ENCODE results near the gene SWAP70.
"Not testable (repeated sequence)": the region's sequence is repeated elsewhere in the genome, so short reads cannot be mapped to it uniquely, and the experiment has no call there.

Gene SWAP70

DNA sequence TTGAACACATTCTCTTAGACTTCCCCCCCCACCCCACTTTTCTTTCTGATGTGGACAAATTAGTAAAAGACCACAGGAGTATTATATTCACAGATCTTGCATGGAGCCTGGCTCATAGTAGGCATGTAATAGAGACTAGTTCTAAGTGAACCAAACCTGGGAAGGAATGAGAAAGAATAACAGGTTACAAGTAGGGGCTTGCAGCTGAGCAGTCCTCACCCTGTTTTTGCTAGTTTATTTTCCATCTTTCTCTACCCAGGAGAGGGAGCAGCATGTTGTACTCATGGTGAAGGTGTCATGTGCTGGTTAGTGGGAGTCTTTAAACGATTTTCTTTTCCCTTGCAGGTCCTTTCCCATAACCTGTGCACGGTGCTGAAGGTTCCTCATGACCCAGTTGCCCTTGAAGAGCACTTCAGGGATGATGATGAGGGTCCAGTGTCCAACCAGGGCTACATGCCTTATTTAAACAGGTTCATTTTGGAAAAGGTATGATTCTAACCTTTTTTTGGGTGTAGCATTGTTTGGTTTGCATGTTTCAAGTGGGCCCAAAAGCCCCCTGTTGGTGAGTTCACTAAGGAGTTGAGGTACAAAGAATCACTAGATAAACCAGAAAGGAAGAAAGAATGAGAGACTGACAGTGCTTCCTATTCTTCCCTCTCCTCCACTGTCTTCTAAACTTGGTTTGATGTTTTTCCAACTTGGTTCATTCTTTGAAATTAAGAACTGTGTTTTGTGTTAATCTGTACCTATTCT, 30.1 kb downstream of the SWAP70 start:
- no peak for DNase-seq

DNA sequence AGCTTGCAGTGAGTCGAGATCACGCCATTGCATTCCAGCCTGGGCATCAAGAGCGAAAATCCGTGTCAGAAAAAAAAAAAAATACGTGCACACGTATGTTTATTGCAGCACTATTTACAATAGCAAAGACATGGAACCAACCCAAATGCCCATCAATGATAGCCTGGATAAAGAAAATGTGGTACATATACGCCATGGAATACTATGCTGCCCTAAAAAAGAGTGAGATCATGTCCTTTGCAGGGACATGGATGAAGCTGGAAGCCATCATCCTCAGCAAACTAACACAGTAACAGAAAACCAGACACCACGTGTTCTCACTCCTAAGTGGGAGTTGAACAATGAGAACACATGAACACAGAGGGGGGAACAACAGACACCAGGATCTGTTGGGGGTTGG, 31.4 kb downstream of the SWAP70 start:
- DNase-seq: not testable (repeated sequence)

DNA sequence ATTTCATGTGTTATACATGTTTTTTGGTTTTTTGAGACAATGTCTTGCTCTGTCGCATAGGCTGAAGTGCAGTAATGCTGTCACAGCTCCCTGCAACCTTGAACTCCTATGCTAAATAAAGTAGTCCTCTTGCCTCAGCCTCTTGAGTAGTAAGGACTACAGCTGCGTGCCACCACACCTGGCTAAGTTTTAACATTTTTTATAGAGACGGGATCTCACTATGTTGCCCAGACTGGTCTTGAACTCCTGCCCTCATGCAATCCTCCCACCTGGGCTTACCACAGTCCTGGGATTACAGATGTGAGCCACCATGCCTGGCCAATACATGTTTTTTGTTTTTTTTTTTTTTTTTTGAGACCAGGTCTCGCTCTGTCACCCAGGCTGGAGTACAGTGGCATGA, 33.9 kb downstream of the SWAP70 start:
- no peak for DNase-seq

DNA sequence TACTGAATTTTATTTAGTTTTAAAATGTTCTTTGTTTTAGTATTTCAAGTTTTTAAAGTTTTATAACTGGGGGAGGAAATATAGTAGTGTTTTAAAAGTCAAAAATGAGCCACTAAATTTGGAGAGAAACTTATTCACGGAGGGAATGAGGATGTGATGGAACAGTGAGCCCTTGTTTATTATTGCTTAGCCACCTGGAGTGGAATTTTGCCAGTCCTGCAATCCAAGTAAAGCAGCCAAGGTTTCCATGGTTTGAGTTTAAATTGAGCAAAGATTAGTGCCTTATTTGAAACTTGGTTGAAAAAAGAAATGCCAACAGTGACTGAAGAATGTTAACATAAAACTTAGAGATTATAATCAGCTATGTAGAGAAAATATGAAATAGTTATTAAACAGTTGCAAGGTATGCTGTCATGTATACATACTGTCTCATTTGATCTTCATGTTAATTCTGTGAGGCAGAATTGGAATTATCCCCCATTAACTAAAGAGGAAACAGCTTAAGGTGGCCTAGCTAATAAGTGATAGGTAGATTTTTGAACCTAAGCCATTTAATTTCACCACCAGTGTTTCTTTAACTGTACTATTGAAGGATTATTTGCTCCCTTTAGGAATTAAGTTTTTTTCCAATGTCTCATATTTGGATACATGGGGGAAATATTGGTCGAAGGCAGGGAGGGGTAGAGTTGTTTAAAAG, 36.4 kb downstream of the SWAP70 start:
- DNase-seq: no peak

DNA sequence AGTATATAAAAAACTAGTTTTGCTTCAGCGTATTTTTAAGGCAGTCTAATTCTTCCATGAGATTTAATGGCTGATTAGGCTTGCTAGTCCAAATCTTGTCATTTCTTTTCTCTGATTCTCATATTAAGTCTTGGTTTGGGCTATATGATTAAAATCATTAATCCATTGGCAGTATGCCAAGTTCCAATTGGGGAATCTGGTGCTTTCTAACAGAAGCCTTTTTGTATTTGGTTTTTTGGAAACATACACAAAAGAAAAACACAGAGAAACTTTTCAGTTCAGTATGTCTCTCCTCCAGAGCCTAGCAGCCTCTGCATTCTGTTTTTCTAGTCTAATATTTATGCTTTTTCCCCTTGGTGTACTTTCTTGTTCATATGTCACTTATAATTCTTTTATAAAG, 37.9 kb downstream of the SWAP70 start:
- DNase-seq: no peak

DNA sequence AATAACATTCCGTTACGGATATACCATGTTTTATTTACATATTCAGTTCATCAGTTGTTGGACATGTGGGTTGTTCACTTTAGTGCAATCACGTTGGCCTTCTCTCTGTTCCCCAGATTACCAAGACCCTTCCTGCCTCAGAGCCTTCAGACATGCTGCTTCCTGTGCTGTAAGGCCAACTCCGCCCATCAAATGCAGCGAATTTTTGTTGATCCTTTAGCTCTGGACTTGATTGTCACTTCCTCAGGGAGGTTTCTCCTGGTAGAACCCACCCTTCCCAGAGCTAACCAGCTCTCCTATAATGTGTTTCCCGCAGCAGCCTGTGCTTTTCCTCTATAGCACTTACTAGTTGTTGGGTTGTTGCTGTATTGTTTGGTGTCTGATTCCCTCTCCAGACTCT, 39.4 kb downstream of the SWAP70 start:
- DNase-seq: no peak

DNA sequence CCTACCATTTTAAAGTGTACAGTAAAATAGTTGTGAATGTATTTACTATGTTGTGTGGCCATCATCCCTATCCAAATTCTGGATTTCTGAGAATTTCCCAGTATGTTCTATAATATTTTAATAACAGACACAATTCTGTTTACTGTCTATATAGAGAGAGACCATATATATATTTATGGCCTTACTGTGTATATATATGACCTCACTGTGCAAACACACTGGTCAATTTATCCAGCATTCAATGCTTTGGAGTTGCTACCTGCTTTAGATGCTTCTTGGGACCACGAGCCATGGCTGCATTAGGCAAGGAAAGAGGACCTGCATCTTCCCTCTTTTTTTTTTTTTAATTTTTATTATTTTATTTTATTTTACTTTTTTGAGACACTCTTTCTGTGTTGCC, 40.2 kb downstream of the SWAP70 start:
- no peak for DNase-seq

DNA sequence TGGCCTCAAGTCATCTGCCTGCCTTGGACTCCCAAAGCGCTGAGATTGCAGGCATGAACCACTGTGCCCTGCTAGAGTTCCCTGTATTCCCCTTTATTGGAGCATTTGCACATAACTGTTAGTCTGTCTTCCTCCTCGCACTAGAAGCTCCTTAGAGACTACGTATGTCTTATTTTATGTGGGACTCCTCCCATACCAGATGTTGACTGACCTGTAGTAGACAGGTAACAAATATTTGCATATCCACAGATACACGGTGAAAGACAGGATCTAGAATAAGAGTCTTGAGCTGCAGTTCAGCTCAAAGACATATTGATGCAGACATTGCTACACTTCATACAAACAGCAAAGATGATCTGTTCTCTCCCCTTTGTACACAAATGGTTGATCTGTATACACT, 40.7 kb downstream of the SWAP70 start:
- DNase-seq: no peak

DNA sequence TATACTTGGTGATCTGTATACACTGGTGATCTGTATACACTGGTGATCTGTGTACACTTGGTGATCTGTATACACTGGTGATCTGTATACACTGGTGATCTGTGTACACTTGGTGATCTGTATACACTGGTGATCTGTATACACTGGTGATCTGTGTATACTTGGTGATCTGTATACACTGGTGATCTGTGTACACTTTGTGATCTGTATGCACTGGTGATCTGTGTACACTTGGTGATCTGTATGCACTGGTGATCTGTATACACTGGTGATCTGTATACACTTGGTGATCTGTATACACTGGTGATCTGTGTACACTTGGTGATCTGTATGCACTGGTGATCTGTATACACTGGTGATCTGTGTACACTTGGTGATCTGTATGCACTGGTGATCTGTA, 41.5 kb downstream of the SWAP70 start:
- DNase-seq: not testable (repeated sequence)

DNA sequence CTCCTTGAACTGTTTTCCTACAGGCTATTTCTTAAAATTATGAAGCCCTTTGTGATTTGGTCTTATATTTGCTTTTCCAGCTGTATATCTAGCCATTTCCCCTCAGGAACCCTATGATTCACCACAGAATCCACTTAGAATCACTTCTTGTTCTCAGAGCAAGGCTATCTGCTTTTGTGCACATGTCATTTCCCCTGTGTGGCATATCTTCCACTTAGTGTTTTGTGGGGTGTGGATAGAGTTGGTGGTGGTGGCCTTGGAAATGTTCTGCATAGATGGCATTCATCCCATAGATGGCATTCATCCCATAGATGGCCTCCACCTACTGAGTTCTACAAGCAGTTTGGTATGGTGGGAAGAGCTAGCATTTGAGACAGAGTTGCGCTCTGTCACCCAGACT, 44.7 kb downstream of the SWAP70 start:
- no peak for DNase-seq

DNA sequence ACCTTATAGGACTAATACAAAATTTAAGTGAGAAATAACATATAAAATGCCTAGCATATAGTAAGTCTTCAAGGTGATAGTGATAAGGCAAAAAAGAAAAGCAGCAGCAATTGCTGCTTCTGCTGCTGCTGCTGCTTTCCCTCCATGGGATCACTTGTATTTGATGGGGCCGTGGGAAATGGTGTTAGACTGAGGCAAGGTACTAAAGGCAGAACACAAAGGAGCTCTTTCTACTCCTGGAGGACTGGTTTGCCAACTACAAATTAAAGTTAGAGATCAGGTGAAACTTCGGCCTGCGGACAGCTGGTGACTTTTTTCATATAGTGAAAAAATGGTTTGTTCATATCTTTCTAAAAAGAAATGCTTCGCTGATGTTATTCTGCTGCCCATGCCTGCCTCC, 46.3 kb downstream of the SWAP70 start:
- no peak for DNase-seq

DNA sequence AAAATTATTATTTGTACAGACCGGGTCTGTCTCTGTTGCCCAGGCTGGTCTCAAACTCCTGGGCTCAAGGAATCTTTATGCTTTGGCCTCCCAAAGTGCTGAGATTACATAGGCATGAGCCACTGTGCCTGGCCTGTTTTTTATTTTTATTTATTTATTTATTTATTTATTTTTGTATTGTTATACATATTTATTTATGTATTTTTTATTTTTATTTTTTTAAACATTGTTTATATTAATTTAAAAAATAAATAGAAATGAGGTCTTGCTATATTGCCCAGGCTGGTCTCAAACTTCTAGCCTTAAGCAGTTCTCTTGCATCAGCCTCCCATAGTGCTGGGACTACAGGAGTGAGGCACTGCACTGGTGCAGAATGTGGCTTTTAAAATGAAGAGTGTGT, 47.0 kb downstream of the SWAP70 start:
- DNase-seq: no peak

DNA sequence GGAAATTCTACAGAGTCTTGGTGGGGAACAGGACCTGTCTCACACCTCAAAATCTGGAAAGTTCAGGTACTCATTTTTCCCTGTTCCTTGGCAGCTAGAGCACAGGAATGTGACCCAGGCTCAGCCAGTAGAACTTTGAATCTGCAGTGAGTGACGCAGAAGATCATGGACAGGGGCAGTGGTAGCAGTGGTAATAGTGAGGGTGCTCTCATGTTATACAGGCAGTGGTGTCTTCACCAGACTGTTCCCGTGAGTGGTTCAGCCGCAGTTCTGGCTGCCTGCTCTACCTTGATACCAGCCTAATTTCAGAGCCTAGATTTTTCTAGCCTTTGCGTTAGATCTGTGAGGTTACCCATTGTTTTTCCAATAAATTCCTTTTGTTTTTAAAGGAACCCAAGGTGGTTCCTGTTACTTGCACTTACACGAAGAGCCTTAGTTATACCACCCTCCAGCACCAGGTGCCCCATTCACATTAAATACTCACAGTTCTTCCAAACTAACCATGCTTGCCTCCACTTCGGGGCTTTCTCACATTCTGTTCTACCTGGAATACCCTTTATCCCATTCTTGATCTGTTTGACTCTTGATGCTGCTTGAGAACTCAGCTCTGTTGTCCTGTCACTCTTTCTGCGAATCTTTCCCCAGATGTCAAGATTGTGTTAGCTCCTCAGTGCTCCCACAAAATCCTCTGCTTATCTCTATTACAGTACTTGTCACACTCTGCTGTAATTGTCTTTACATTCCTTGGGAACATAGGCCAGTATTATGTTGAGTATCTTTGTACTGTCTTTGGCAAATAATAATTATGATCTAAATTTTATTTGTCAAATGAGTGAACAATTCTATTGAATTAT, 47.8 kb downstream of the SWAP70 start:
- no peak for DNase-seq

DNA sequence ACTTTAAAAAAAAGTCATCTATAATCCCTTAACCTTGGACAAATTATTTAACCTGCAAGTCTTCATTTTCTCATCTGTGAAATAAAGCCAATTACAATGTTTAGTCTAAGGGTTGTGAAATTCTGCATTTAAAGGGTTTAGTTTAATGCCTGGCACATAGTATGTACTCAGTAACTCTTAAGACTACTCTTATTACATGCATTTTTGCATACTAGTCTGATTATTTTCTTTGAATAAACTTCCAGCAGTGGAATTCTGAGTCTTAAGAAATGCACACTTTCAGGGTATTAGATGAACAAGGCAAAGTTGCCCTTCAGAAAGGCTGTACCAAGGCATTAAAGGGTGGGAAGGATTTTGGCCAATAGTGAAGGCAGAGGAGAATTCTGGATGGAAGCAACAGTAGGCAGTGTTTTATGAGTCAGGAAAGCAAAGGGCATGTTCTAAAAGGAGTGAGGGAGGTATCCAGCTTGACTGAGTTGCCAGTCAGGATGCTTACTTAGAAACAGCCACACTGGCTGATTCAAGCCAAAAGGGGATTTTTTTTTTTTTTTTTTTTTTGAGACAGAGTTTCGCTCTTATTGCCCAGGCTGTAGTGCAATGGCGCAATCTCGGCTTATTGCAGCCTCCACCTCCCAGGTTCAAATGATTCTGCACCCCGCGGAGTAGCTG, 50.5 kb downstream of the SWAP70 start:
- DNase-seq: no peak

DNA sequence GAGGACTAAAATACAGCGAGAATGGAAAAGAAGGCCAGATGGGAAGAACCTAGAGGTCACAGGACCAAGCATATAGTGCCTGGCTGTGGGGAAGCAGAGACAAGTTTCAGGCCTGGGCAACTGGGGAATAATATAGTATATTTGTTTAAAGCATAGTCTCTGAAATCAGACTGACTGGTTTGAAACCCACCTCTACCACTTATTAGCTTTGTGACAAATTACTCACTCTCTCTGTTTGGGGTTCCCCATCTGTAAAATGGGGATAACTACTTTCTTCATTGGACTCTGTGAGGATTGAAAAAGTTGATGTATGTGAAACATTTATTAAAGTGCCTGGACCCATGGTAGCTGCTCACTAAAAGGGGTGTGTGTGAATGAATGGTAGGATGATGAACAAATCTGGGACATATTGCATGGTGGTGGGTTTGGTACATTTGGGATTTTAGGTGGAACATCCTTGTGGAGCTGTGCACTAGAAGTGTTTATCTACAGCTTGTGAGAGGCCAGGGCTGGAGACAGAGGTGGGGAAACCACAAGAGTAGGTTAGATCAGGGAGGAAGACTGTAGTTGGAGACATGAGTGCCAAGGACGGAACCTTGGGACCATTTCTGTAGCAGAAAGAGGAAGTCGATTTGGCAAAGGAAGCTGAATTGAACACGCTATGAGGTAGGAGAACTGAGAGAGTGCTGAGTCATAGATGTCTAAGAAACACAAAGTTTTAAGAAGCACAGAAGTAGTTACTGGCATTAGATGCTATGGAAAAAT, 52.6 kb downstream of the SWAP70 start:
- DNase-seq: peak; percentile 44

DNA sequence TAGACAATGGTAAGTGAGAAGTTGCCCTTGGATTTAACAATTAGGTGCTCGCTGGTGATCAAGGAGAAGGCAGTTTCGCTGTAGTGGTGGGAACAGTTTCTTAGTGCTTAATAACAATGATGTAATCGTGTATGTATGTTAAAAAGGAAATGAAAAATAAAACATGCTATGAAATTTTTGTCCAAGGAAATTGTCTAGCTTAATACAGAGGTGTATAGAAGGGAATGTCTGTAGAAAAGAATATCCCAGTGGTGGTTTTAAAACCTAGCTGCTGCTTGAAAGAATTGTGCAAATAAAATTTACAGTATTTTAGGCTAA, 53.1 kb downstream of the SWAP70 start:
- no peak for DNase-seq

DNA sequence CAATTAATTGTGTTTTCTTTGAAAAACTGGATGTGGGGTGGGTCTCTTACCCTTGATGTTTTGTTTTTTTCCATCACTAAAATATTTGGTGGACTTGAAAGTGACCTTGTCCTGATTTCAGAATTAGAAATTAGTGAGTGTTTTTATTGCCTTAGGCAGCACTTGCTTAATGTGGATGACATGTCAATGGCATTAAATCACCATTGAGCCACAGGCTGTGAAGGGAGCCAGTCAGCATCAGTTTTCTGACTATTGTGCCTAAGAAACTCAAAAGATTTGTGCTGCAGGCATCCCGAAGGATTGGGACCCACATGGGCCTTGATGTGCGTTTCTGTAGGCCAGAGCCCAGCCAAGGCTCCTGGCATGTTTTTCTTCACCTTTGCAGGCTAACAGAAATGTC, 53.8 kb downstream of the SWAP70 start:
- DNase-seq: no peak

DNA sequence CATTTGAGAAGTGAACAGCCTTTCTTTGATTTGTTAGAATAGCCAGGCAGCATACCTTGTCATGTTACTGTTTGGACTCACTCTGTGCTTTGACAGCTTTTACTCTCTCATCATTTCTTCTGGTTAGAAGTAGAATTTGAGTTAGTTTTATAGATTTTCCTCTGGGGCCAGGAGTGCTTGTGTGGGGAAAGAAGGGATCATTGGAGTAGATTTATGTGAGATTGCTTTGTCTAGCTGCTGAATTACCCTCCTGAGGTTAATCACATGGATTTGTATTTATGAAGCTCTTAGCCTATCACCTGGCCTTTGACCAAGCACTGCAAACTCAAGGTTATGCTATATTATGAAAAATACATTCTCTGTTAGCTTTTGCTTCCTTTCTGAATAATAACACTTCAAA, 54.3 kb downstream of the SWAP70 start:
- DNase-seq: no peak

DNA sequence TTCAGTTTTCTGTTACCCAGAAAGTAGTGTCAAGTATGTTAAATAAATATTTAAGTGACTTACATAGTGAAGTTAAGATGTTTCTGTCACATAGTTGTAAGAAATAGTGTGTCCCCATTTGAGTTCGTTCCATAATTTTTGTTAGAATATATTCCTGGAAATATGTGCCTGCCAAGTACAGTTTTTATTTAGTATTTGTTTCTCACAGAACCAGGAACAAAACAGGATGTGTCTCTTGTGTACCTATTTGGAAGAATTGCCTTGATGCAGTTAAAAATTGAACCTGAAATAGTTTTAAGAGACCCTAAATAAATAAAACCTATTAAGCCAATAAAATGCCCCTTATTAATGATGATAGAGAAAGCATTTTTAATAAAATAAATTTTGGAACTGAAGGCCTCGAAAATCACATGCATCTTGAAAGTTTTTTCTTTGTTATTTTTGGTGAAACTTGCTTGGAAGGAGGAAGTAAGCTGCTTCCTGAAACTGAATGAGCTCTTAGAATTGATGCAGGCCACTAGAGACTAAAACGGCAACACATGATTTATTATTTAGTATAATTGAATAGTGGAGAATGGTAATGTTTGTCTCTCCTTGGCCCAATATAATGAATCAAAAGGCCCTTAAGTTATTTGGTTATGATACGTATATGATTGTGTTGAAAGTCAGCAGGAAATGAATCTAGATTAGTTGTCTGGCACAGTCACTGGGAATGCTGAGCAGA, 55.9 kb downstream of the SWAP70 start:
- no peak for DNase-seq

DNA sequence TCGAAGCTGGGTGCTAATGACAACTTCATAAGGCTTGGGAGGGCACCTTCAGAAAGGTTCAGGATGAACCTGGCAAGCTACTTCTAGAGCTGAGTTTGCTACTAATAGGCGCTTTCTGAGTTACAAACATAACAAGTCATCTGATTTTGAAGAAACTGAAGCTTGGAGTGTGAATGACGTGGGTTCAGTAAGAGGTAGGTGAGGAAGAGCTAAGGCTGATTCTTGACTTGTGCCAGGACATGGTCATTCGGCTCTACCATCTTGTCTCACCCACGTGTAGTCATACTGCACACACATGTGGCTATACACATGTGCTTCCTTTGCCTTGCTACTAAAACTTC, 56.4 kb downstream of the SWAP70 start:
- DNase-seq: no peak

DNA sequence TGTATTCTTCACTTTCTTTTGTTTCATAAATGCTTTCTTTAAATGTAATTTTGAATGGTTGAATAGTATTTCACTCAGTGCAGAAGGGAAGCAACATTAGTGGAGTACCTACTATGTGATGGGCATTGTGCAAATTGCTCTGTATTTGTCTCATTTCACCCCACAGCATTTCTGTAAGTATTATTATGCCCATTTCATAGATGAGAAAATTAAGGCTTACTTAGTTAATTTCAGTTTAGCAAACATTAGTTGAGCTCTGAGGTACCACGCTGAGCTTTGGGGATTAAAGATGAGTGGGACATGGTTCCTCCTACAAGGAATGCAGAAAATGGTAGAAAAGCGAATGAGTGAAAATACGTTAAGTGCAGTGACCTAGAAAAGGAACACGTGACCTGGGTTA, 58.1 kb downstream of the SWAP70 start:
- no peak for DNase-seq

DNA sequence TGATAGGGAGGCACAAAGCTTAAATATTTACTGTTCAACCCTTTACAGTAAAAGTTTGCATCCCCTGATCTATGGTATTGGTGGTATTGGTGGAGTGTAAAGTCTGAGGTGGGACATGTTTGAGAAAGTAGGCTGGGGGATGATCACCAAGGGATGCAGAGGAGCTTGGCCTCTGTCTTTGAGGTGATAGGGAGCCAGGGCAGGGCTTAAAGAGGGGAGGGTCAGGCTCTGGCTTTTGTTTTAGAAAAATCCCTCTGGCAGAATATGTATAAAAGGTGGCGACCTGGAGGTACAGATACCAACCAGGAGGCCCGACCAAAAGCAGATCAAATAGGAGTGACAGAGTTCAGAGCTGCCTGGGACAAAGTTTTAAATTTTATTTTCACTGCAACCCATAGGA, 59.0 kb downstream of the SWAP70 start:
- DNase-seq: no peak

All from fibroblast of skin of abdomen (primary cell).